PC-9 (cell line): ENCODE measurements around the gene MYO16.

ENCODE experiments used
- CTCF ChIP-seq: fragments of 200-600 bp; sonication (generic); conservative IDR thresholded peaks from 2 replicates; pipeline ENCODE4 v1.6.1; 2017; ENCODE audit warnings: mixed run types, antibody characterized with exemption, mild to moderate bottlenecking, moderate library complexity
- EZH2 ChIP-seq: fragments of 200-600 bp; sonication (generic); IDR thresholded peaks from 2 replicates; pipeline ENCODE4 v1.8.0; 2017; ENCODE audit warnings: antibody characterized with exemption, low read depth

- no peak for TF ChIP-seq CTCF
- TF ChIP-seq EZH2: no peak
Measured at GRCh38 chr13:109154546-109154945, 525.1 kb downstream of the MYO16 start.
